Measurements from ENCODE around the gene BRF1.

GRCh38 chr14:105220699-105221597 lies 79.9 kb downstream of the BRF1 start:
- TF ChIP-seq, protein P1, sequence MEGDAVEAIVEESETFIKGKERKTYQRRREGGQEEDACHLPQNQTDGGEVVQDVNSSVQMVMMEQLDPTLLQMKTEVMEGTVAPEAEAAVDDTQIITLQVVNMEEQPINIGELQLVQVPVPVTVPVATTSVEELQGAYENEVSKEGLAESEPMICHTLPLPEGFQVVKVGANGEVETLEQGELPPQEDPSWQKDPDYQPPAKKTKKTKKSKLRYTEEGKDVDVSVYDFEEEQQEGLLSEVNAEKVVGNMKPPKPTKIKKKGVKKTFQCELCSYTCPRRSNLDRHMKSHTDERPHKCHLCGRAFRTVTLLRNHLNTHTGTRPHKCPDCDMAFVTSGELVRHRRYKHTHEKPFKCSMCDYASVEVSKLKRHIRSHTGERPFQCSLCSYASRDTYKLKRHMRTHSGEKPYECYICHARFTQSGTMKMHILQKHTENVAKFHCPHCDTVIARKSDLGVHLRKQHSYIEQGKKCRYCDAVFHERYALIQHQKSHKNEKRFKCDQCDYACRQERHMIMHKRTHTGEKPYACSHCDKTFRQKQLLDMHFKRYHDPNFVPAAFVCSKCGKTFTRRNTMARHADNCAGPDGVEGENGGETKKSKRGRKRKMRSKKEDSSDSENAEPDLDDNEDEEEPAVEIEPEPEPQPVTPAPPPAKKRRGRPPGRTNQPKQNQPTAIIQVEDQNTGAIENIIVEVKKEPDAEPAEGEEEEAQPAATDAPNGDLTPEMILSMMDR (IDR thresholded peaks at IDR 0.05), result no peak
- no peak for TF ChIP-seq EZH2phosphoT487 (IDR thresholded peaks at IDR 0.05)
